HG03108 (cell line): ENCODE data around the gene GAGE12D.
"Not testable (repeated sequence)": the region's sequence is repeated elsewhere in the genome, so short reads cannot be mapped to it uniquely, and the experiment has no call there.

Source experiments
- ATAC-seq: cut with Tn5 transposase; IDR thresholded peaks from one replicate; pipeline ENCODE4 v1.9.1; 2021; ENCODE audit warnings: moderate library complexity; ENCODE audit not compliant: unreplicated experiment

The GAGE12D gene

GRCh38 chrX:49541433-49541832 lies at the start of gene GAGE12D:
Gene GAGE12D (plus strand): TSS chrX:49541733. CDS start chrX:49542888, 1,155 bp downstream.
- not testable (repeated sequence) for ATAC-seq

- not testable (repeated sequence) for ATAC-seq
Observed at GRCh38 chrX:49531877-49532276, 9.7 kb upstream of the GAGE12D start, which contains the start of gene GAGE12C. Gene GAGE12C (plus strand): TSS chrX:49532177. CDS start chrX:49533332, 1,155 bp downstream.

GRCh38 chrX:49550989-49551388 lies 9.5 kb downstream of the GAGE12D start, which contains the start of gene GAGE12E:
Gene GAGE12E (plus strand): TSS chrX:49551289. CDS start chrX:49552444, 1,155 bp downstream.
- ATAC-seq: not testable (repeated sequence)

GRCh38 chrX:49560542-49560941 lies 19.0 kb downstream of the GAGE12D start, which contains the start of gene GAGE12F:
Gene GAGE12F (plus strand): TSS chrX:49560842. CDS start chrX:49561997, 1,155 bp downstream.
- not testable (repeated sequence) for ATAC-seq

- not testable (repeated sequence) for ATAC-seq
Observed at GRCh38 chrX:49568728-49569127, 27.2 kb downstream of the GAGE12D start.

GRCh38 chrX:49569152-49569551 lies 27.6 kb downstream of the GAGE12D start:
- ATAC-seq: not testable (repeated sequence)

GRCh38 chrX:49570100-49570499 lies 28.6 kb downstream of the GAGE12D start, which contains the start of gene GAGE12G:
Gene GAGE12G (plus strand): TSS chrX:49570400. CDS start chrX:49571555, 1,155 bp downstream.
- not testable (repeated sequence) for ATAC-seq

- not testable (repeated sequence) for ATAC-seq
Observed at GRCh38 chrX:49579649-49580048, 38.1 kb downstream of the GAGE12D start, which contains the start of gene GAGE12H. Gene GAGE12H (plus strand): TSS chrX:49579949. CDS start chrX:49581104, 1,155 bp downstream.

GRCh38 chrX:49589196-49589595 lies 47.7 kb downstream of the GAGE12D start, which contains the start of gene GAGE2A:
Gene GAGE2A (plus strand): TSS chrX:49589496. CDS start chrX:49590651, 1,155 bp downstream.
- ATAC-seq: not testable (repeated sequence)

- not testable (repeated sequence) for ATAC-seq
Observed at GRCh38 chrX:49589769-49590478, 48.4 kb downstream of the GAGE12D start.

GRCh38 chrX:49590488-49590887 lies 49.0 kb downstream of the GAGE12D start:
- ATAC-seq: not testable (repeated sequence)
